H1 (cell line): ENCODE measurements around the gene PRSS48.

Experiments used
- CTCF ChIP-seq, 3 experiments: IDR thresholded peaks; 1 replicate in 2 of 3; 2 replicates in 1 of 3; pipeline versions ENCODE4 v1.5.1 to v1.6.1; 2011; ENCODE audit warnings: low read length in 3 of 3, mild to moderate bottlenecking in 3 of 3, inconsistent platforms in 2 of 3, low read depth in 1 of 3, moderate library complexity in 1 of 3; ENCODE audit not compliant: insufficient read depth in 1 of 3; ENCODE audit errors: control extremely low read depth in 1 of 3
- POLR2A ChIP-seq, 2 experiments: IDR thresholded peaks; 1 replicate in 1 of 2; 2 replicates in 1 of 2; pipeline ENCODE4 v1.6.1; 2011; ENCODE audit warnings: low read depth in 2 of 2, low read length in 2 of 2, mild to moderate bottlenecking in 2 of 2; ENCODE audit errors: control extremely low read depth in 1 of 2
- ZNF274 ChIP-seq: IDR thresholded peaks from 2 replicates; pipeline ENCODE4 v1.7.0; 2012; ENCODE audit warnings: low read length, borderline replicate concordance; ENCODE audit errors: extremely low read depth

GRCh38 chr4:151228189-151229119, 48.5 kb upstream of the PRSS48 start:
- no peak for TF ChIP-seq CTCF (IDR thresholded peaks at IDR 0.05; ENCODE audit: control extremely low read depth in 1 of 3, insufficient read depth in 1 of 3, low read depth in 1 of 3, low read length in 3 of 3)
- no peak for TF ChIP-seq ZNF274
- no peak for TF ChIP-seq POLR2A (IDR thresholded peaks at IDR 0.05; ENCODE audit: control extremely low read depth in 1 of 2, low read depth in 2 of 2, low read length in 2 of 2)
